GM18499 (cell line): Measurements from ENCODE around the gene PCGF2.
"Not testable (repeated sequence)": the region's sequence is repeated elsewhere in the genome, so short reads cannot be mapped to it uniquely, and the experiment has no call there.

Experiments
- ATAC-seq: cut with Tn5 transposase; IDR thresholded peaks from one replicate; pipeline ENCODE4 v1.9.1; 2021; ENCODE audit warnings: moderate number of reproducible peaks; ENCODE audit not compliant: insufficient read depth, unreplicated experiment

PCGF2 gene

GRCh38 chr17:38748149-38748891 lies at the start of gene PCGF2:
Gene PCGF2, minus strand, starts transcription at chr17:38748336. Its CDS starts 7,934 bp downstream, at chr17:38740402.
- ATAC-seq = no peak

- ATAC-seq = no peak
These were observed 49.7 kb upstream of the PCGF2 start for GRCh38 chr17:38797828-38798227.

- no peak for ATAC-seq
These were observed 49.0 kb upstream of the PCGF2 start for GRCh38 chr17:38797158-38797490.

DNA sequence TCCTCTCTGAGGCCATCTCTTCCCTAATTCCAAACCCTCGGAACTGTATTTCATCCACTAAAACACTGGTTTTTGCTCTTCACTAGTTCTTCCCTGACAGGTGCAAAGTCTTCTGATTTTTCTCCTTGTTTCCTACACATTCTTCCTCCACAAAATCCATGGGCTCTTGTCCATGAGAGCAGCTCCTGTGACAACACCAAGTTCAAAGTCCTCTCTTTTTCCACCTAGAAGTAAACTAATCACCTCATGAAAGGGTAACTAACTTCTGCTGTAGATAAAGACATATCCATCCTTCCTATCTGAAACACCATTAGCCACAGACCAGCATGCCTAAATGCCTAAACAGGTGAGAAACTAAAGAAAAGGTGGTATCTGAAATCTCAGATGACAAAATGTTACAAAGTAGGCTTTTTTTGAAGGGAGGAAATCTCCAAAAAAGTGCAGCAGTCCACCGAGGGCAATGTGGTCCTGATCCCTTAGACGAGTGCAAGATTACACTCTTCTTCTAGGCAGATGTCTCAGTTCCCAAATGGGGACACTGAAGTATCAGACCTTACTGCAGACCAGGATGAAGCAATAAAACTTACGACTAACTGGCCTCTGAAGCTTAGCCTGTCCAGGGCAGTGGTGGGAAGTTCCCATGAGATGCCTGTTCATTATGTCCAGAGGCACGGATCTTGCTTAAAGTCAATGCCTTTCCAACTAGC lies 48.5 kb upstream of the PCGF2 start:
- ATAC-seq = no peak

GRCh38 chr17:38794221-38794620 lies 46.1 kb upstream of the PCGF2 start:
- no peak for ATAC-seq

GRCh38 chr17:38791162-38791561 lies 43.0 kb upstream of the PCGF2 start:
- no peak for ATAC-seq

DNA sequence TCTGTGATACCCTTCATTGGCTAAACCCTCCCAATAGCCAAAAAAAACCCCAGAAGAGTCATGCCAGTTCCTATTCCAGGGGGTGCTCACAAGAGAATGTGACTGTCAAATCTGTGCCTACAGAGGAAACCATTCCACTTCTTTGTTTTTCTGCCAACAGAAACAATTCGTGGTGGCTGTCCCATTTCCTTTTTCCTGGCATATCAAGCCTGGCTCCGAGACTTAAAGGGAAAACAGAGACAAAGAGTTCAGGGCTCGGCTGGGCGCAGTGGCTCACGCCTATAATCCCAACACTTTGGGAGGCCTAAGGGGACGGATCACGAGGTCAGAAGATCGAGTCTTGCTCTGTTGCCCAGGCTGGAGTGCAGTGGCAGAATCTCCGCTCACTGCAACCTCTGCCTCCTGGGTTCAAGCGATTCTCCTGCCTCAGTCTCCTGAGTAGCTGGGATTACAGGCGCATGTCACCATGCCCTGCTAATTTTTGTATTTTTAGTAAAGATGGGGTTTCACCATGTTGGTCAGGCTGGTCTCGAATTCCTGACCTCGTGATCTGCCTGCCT lies 42.1 kb upstream of the PCGF2 start:
- ATAC-seq = not testable (repeated sequence)

DNA sequence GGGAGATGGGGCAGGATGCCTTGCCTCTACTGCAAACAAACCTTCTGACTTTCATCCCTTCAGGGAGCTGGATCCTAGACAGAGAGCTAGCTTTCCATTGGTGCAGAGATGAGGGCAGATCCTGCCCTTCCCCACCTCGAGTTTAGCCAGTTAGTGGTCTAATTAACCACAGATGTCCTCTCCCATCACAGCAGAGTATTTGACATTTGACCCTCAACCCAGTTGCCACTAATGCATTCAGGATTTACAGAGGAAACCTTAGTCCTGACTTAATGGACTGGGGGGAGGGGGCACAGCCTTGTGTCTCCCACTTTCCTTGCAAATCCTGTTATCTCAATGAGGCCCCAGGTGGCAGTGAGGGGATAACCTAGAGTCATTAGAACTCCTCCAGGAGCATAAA lies 41.0 kb upstream of the PCGF2 start:
- no peak for ATAC-seq

DNA sequence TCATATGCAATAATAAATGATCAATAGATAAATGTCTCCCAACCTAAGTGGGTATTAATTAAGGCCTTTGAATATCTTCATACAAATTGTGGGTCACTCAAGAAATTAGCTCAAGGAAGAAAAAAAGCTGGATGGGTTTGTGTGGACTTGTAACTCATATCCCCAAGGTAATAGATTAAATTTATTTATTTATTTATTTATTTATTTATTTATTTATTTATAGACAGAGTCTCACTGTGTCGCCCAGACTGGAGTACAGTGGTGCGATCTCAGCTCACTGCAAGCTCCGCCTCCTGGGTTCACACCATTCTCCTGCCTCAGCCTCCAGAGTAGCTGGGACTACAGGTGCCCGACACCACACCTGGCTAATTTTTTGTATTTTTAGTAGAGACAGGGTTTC lies 39.9 kb upstream of the PCGF2 start:
- not testable (repeated sequence) for ATAC-seq

GRCh38 chr17:38786372-38786771 lies 38.2 kb upstream of the PCGF2 start:
- ATAC-seq = no peak

GRCh38 chr17:38783227-38783626 lies 35.1 kb upstream of the PCGF2 start:
- no peak for ATAC-seq

DNA sequence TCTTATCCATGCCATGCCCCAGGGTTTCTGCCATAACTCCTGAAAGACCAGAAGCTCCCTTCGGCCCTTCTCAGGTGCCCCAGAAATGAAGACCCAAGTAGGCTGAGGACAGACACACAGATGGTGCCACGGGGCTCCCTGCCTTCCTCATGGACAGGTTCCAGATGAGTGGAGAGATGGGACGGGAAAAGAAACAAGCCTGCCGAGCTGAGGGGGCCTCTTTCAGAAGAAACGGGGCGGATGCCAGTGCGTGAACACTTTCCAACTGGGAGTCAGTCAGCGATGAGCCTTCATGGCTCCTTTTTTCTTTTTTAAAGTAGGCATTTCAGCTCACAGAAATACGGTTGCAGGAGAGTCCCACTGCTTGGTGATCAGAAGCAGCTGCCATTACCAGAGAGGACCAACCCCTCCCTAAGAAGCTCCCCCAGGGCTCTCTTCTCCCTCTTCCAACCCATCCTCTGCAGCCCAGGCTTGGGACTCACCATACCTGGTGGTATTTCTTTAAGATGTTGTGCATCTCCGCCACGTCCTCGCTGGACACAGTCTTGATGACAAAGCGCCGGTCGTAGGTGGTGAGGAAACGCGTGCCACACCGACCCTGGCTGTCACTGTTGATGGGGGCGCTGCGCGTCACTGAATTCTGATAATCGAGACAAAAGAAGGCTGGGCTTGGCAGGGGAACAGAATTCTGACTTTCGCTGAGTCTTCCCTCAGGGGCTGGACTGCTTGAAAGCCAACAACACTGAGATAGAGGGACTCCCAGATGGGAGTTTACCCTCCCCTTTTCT lies 32.0 kb upstream of the PCGF2 start:
- ATAC-seq = no peak

GRCh38 chr17:38777641-38778250 lies 29.6 kb upstream of the PCGF2 start:
- ATAC-seq = no peak

DNA sequence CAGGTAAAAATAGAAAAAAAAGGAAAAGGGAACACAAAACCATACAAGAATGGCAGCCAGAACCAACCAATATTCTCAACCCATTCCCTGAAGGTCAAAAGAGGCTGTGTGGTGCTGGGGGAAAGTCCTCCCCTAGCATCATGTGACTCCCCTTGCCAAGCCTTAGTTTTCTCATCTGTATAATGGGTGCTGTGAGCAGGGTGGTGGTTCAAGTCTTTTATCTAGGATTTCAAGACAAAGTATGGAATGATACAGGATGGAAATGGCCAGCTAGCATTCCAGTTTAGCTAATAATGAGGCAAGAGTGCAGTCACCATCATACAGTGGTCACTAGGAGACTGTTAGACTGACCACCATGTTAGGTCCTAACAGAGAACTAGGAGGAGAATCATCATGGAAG lies 25.1 kb upstream of the PCGF2 start:
- no peak for ATAC-seq

DNA sequence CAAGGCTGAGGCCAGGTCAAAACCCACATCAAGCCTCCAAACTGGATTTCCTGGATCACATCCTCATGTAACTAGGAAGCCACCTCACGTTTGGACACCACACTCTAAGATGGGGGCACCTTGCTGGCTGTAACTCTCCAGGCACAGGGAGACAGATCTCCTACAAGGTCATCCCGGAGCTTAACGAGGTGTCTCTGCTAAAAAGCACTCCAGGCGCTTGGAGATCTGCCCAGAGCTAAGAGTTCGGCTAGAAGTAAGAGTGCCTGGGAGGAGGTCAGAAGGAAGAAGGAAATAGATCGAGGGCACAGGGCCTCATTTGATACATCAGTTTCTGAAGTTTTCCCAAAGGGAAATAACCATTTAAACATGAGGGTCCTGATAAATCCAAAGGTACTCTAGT lies 20.3 kb upstream of the PCGF2 start:
- ATAC-seq = no peak

GRCh38 chr17:38766341-38766740 lies 18.2 kb upstream of the PCGF2 start:
- no peak for ATAC-seq

GRCh38 chr17:38762231-38762630 lies 14.1 kb upstream of the PCGF2 start:
- no peak for ATAC-seq

GRCh38 chr17:38761612-38762011 lies 13.5 kb upstream of the PCGF2 start:
- no peak for ATAC-seq

DNA sequence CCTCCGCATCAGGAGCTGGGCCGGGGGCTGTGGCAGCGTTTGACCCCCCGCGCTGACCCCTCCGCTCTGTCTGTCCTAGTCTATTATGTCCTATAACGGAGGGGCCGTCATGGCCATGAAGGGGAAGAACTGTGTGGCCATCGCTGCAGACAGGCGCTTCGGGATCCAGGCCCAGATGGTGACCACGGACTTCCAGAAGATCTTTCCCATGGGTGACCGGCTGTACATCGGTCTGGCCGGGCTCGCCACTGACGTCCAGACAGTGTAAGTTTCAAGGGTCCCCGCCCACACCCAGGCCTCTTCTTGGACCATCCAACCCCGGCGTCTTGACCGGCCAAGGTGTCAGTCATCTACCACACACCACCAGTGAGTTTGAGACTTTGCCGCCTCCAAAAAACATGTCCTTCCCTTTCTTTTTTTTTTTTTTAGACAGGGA lies 5.0 kb upstream of the PCGF2 start:
- ATAC-seq = no peak

DNA sequence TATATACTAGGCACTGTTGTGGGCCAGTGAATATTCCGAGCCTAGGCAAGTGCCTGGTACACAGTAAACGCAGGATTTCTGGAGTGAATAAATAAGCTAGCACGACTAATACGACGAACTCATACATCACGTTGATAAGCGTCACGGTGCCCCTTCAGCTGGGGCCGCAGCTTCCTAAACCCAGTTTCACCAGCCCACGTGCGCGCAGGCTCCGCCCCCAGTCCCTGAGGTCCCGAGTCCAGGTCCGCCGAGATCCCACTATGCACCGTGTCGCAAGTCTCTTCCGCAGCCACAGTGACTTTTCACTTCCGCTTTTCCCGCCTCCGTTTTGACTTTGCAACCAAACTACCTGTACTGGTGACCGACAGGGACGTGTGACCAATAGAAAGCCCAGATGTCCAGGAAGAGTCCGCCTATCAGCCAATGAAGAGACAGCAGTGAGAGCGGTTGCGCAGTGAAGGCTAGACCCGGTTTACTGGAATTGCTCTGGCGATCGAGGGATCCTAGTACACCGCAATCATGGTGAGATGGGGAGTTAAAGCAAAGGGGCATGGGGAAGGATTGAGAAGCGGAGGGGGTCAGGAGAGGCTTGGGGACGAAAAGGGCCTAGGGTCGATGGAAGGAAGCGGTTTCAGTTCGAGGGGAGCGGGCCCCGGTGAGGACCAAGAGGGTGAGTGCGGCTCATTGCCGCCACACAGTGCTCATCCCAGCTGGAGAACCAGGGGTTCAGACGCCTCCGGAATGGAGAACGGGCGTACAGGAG lies 4.4 kb upstream of the PCGF2 start, which contains the start of gene PSMB3:
PSMB3 (plus strand) TSS at position 434 of the 763 bp plus-strand sequence; CDS start at position 520, 86 bp downstream.
- peak; percentile 62 for ATAC-seq
